Measurements from ENCODE around the gene CCDC192. TPM values are rescaled to one million over a fixed set of nuclear protein-coding genes. Genes with fewer than 3 reads are reported as not detected.

Gene CCDC192
- total and polyA plus RNA-seq, 2 donors (not counting 3 experiments of a cell fraction or from before 2014, with no cell fraction given), result not detected

DNA sequence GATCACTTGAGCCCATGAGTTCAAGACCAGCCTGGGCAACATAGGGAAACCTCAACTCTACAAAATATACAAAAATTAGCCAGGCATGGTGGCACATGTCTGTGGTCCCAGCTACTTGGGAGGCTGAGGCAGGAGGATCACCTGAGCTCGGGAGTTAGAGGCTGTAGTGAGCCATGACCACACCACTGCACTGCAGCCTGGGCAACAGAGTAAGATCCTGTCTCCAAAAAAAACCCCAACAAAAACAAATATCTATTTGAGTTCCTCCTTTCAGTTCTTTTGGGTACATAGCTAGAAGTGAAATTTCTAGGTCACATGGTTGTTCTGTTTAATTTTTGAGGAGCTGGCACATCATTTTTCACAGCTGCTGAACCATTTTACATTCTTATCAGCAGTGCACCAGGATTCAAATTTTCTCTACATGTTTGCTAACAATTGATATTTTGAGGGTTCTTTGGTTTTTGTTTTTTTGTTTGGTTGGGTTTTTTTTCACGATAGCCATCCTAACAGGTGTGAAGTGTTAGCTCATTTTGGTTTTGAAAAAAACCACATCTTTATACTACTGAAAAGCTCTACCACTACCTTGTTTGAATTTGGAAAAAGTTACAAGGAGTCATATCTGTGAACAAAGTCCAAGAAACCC is 203.5 kb downstream of the CCDC192 start:
- no peak for DNase-seq (ENCODE audit: low read depth, low spot score)
- ChIA-PET POLR2A (no interaction called here), CTCF (interaction anchor here (1.0 kb wide), 1 partner anchor 21 kb away, joined by 3 read pairs; no protein-coding TSS in a partner anchor)
- Histone ChIP-seq H3K27me3 (ENCODE audit: control insufficient read depth in 2 of 2, insufficient read depth in 2 of 2, low read length in 2 of 2) (no peaks in the 10 kb centered on the region), H2AFZ (ENCODE audit: low read depth, low read length) (no peak overlapping the region), H3K9me1 (replicated peaks; ENCODE audit: control insufficient read depth, extremely low read depth, insufficient read depth, low read length) (no peaks in the 10 kb centered on the region), H3K4me1 (ENCODE audit: control insufficient read depth, extremely low read depth, insufficient read depth, low read length) (peaks cover 15% of the 10 kb centered on the region), H4K20me1 (replicated peaks; ENCODE audit: control insufficient read depth, extremely low read depth, insufficient read depth, low read length) (no peaks in the 10 kb centered on the region), H3K4me2 (ENCODE audit: insufficient read depth, low read length) (no peak overlapping the region), H3K36me3 (ENCODE audit: control insufficient read depth in 2 of 2, extremely low read depth in 1 of 2, insufficient read depth in 2 of 2, low read length in 2 of 2) (no peaks in the 10 kb centered on the region), H3K27ac (ENCODE audit: insufficient read depth, low read depth, low read length) (no peak overlapping the region), H3K79me2 (ENCODE audit: control insufficient read depth, insufficient read depth, low read length) (no peaks in the 10 kb centered on the region), H3K4me3 (replicated peaks in 1 of 3; ENCODE audit: insufficient read depth in 1 of 3, low read depth in 1 of 3, low read length in 3 of 3) (no peak overlapping the region), H3K9ac (replicated peaks; ENCODE audit: extremely low read depth, insufficient read depth, low read length) (no peak overlapping the region), H3K9me3 (replicated peaks; ENCODE audit: control insufficient read depth, insufficient read depth, low read length) (no peaks in the 10 kb centered on the region)
- BruUV-seq (replicated peaks), result no TSS peak
- dilution Hi-C loops (cut with MboI; ENCODE audit: extremely low pct_ligation_motif_present, low sequenced_read_pairs) (no loop called here), intact Hi-C loops (cut with micrococcal nuclease) (no loop called here)
- TF ChIP-seq FOS (IDR thresholded peaks at IDR 0.05; ENCODE audit: borderline replicate concordance, insufficient read depth, low read length) (no peak), GATA2 (IDR thresholded peaks at IDR 0.05; ENCODE audit: insufficient read depth, insufficient read length, low read depth, low read length) (no peak), EZH2 (IDR thresholded peaks at IDR 0.05; ENCODE audit: borderline replicate concordance, low read depth, low read length, severe bottlenecking) (no peak), POLR2AphosphoS5 (IDR thresholded peaks at IDR 0.05; ENCODE audit: insufficient read depth, low read depth, low read length) (no peak), POLR2A (IDR thresholded peaks at IDR 0.05; ENCODE audit: low read depth, low read length) (no peak), JUN (IDR thresholded peaks at IDR 0.05; ENCODE audit: borderline replicate concordance, insufficient read depth, insufficient read length, low read depth) (no peak), MYC (IDR thresholded peaks at IDR 0.05; ENCODE audit: low read depth, low read length) (no peak)
- TF ChIP-seq, protein P1, sequence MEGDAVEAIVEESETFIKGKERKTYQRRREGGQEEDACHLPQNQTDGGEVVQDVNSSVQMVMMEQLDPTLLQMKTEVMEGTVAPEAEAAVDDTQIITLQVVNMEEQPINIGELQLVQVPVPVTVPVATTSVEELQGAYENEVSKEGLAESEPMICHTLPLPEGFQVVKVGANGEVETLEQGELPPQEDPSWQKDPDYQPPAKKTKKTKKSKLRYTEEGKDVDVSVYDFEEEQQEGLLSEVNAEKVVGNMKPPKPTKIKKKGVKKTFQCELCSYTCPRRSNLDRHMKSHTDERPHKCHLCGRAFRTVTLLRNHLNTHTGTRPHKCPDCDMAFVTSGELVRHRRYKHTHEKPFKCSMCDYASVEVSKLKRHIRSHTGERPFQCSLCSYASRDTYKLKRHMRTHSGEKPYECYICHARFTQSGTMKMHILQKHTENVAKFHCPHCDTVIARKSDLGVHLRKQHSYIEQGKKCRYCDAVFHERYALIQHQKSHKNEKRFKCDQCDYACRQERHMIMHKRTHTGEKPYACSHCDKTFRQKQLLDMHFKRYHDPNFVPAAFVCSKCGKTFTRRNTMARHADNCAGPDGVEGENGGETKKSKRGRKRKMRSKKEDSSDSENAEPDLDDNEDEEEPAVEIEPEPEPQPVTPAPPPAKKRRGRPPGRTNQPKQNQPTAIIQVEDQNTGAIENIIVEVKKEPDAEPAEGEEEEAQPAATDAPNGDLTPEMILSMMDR (IDR thresholded peaks at IDR 0.05; ENCODE audit: extremely low read depth in 1 of 2, insufficient read depth in 1 of 2, low read depth in 1 of 2, low read length in 2 of 2), result no peak
- TF ChIP-seq, protein P2, sequence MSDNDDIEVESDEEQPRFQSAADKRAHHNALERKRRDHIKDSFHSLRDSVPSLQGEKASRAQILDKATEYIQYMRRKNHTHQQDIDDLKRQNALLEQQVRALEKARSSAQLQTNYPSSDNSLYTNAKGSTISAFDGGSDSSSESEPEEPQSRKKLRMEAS (IDR thresholded peaks at IDR 0.05; ENCODE audit: insufficient read depth, insufficient read length), result no peak
- no peak for FAIRE-seq

All from endothelial cell of umbilical vein (primary cell).